ENCODE measurements around the gene KIAA1958. TPM values are rescaled to one million over a fixed set of nuclear protein-coding genes. Genes with fewer than 3 reads are reported as not detected.
A peak's percentile ranks its signal among the peaks of the same experiment; 100 is the strongest.
"Not testable (repeated sequence)": the region's sequence is repeated elsewhere in the genome, so short reads cannot be mapped to it uniquely, and the experiment has no call there.

Gene KIAA1958
- total RNA-seq, 1 experiment from 2014 or later = 7.0 TPM

DNA sequence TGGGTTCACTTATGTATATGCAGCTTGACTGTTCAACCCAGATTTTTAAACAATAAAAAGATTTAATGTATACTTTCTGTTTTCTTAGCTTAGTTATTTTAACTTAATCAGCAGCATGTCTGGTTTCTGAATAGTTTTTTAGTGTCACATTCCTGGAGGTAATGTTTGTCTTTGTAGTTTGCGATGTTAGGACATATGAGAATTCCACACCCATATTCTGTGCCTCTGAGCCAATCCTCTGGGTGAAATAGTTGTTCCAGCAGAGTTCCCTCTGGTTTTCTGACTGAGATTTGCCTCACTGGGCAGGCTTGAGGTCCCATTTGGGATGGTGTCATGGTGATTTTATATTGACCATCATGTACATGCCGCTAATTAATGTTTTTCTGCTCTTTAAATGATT lies 182.7 kb downstream of the KIAA1958 start:
- in situ Hi-C loops (cut with HindIII; ENCODE audit: low pct_unique_long_range_greater_than_20kb, low sequenced_read_pairs) = no loop called here
- DNase-seq (ENCODE audit: low read depth) = no peak

DNA sequence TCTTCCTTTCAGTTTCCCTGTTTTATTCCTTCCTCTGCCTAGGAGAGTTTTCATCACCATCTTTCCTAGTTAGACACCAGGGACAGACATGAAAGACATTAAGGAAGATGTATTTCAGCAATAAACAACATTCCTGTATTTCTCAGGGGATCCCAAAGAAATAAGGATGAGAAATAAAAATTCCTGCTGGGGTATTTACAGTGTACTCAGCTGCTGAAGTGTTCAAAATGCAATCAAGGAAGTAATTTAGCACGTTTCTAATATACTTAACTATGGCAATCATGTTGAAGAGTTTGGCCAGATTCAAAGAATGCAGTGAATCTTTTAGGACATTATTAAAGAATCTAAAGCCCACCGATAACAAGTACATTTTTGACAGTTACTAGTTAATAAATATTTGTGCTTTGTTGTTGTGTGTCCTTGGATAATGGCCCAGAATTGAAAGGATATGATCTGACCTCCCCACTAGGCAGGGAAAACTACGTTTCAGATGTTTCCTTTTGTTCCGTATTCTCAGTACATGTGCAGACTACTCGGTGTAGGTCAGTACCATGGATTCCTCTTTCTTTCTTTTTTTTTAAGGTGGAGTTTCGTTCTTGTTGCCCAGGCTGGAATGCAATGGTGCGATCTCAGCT lies 184.5 kb downstream of the KIAA1958 start:
- in situ Hi-C loops (cut with HindIII; ENCODE audit: low pct_unique_long_range_greater_than_20kb, low sequenced_read_pairs) = no loop called here
- no peak for DNase-seq (ENCODE audit: low read depth)

DNA sequence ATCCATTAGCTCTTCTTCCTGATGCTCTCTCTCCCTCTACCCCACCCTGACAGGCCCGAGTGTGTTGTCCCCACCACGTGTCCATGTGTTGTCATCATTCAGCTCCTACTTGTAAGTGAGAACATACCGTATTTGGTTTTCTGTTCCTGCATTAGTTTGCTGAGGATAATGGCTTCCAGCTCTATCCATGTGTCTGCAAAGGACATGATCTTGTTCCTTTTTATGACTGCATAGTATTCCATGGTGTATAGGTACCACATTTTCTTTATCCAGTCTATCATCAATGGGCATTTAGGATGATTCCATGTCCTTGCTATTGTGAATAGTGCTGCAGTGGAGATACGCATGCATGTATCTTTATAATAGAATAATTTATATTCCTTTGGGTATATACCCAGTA lies 186.6 kb downstream of the KIAA1958 start:
- DNase-seq (ENCODE audit: low read depth); in situ Hi-C loops (cut with HindIII; ENCODE audit: low pct_unique_long_range_greater_than_20kb, low sequenced_read_pairs): not testable (repeated sequence)

DNA sequence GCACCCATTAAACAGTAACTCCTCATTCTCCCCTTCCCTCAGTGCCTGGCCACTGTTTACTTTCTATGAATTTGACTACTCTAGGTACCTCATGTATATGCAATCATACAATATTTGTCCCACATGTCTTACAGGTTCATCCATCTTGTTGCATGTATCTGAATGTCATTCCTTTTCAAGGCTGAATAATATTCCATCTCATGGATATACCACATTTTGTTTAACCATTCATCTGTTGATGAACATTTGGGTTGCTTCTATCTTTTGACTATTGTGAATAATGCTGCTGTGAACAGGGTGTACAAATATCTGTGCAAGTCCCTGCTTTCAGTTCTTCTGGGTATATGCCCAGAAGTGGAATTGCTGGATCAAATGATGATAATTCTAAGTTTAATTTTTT lies 190.4 kb downstream of the KIAA1958 start:
- in situ Hi-C loops (cut with HindIII; ENCODE audit: low pct_unique_long_range_greater_than_20kb, low sequenced_read_pairs) = no loop called here
- DNase-seq (ENCODE audit: low read depth) = no peak

DNA sequence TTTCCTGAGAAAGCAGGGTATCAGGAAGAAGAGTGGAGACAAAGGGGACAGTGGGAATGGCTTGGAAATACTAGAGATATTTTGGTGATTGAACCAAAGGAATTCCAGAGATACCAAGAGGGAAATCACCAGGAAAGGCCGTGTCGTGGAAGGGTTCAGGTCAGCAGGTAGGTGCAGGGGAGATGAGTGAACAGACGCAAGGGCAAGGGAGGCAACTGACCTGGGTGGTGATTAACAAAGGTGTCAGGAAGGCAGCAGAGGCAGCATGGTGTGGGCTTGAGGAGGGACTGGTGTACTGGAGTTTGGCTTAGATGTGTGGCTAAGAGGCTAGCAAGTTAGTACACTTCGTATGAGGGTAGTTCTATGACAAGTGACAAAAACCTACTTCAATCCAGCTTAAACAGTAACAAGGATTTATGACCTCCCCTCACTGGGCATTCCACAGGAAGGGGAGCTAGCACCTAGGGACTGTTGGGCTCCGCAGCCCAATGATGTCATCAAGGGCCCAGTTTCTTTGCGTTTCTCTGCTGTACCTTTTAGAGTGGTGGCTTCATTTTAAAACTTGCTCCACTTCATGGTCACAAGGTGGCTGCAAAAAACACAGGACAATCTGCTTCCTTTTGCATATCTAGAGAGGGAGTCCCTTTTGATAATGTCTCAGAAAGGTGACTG lies 194.2 kb downstream of the KIAA1958 start:
- in situ Hi-C loops (cut with HindIII; ENCODE audit: low pct_unique_long_range_greater_than_20kb, low sequenced_read_pairs) = no loop called here
- no peak for DNase-seq (ENCODE audit: low read depth)

DNA sequence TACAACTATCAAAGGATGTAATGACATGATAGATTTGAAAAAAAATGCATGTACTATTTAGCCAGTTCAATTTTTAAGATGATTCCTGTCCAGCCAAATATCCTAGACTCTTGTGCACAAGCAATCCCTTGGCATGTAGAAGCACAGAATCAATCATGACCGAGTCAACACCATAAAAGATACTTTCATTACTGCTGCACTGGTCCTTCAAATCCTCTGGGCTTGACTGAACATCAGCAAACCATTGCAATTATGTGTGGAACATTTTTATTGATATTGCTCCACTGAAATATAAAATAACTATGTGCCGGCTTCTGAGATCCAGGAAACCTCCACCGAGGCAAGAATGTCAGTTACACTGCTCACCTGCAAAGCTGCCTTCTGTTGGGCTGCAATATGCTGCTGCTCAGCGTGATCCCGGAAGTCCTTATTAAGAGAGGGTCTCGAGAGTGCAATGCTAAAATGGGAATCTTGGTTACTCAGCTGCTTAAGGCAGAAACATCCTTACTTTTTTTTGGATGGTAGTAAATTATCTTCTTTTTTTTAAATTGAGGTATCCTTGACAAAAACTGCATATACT lies 202.6 kb downstream of the KIAA1958 start:
- in situ Hi-C loops (cut with HindIII; ENCODE audit: low pct_unique_long_range_greater_than_20kb, low sequenced_read_pairs) = no loop called here
- DNase-seq (ENCODE audit: low read depth) = no peak

DNA sequence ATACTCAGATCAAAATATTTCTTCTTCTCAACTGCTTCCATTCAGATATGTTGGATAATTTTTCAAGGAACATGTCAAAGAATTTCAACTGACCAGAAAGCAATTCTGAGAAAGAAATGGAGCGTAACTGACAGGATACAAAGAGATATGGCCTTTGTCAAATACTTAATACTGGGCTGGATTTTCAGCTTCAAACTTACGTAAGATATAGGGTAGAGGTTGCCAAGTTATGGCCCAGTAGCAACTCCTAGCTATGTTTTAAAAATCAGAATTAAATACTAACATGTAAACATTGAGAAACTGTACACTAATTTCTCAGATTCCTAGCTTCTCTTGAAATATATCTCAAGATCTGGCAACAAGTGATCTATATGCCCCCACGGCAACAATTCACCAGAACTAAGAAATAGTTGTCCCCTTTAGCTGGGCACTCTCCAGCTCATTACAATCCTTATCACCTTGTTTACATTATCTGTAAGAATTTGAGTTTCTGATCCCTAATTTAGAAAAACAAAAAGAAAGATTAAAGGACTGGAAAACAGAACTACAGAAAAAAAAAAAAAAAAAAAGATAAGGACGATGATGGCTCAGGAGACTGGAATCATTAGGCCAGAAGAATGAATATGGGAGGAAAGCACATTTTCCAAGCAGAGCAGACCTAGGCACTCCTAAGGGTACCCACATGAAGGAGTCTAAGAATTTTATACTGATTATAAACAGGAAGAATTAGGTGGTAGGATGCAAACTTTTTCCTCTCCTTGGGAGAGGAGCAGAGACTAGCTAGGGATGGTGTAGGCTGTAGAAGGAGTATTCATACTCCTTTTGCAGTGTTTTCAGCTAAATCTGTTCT lies 208.3 kb downstream of the KIAA1958 start:
- no peak for DNase-seq (ENCODE audit: low read depth)
- in situ Hi-C loops (cut with HindIII; ENCODE audit: low pct_unique_long_range_greater_than_20kb, low sequenced_read_pairs) = no loop called here

DNA sequence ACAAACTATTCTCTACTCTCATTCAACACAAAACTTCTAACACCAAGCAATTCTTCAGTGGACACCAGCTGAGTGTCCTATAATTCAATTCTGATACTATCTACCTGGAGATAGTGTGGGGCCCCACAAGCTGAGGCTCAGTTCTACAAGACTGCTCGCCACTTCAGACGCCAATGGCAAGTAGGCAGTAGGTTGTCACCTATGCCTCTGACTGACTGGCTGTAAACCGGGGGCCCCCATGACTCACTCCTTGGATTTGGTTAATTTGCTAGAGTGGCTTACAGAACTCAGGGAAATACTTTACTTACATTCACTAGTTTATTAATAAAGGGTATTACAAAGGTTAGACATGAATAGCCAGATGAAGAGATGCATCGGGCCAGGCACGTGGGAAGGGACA lies 209.8 kb downstream of the KIAA1958 start:
- in situ Hi-C loops (cut with HindIII; ENCODE audit: low pct_unique_long_range_greater_than_20kb, low sequenced_read_pairs) = no loop called here
- no peak for DNase-seq (ENCODE audit: low read depth)

DNA sequence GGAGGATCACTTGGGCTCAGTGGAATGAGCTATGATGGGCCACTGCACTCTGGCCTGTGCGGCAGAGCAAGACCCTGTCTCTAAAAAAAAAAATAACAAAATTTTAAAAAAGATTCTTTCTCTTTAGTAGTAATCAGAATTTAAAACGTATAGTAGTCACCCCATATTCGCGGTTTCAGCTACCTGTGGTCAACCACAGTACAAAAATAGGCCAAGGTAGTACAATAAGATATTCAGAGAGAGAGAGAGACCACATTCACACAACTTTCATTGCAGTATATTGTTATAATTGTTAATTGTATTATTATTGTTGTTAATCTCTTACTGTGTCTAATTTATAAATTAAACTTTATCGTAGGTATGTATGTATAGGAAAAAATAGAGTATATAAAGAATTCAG lies 212.6 kb downstream of the KIAA1958 start:
- in situ Hi-C loops (cut with HindIII; ENCODE audit: low pct_unique_long_range_greater_than_20kb, low sequenced_read_pairs) = no loop called here
- DNase-seq (ENCODE audit: low read depth) = no peak

DNA sequence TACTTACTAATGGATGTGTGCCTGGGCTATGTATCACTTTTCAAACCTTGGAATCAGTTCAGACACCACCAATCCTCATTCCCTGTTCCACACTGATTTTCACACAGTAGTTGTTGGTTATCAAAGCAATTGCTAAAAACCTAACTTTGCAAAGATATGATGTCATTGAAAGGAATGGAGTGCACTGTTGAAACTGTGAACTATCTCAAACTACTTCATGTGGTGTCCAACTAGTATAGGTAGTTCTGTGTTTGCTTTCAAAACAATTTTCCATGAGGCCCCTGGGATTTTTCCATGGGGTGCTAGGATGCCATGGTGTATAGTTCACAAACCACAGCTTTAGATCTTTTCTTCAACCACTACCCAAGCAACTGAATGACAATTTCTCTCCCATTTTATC lies 213.5 kb downstream of the KIAA1958 start:
- no peak for DNase-seq (ENCODE audit: low read depth)
- in situ Hi-C loops (cut with HindIII; ENCODE audit: low pct_unique_long_range_greater_than_20kb, low sequenced_read_pairs) = no loop called here

DNA sequence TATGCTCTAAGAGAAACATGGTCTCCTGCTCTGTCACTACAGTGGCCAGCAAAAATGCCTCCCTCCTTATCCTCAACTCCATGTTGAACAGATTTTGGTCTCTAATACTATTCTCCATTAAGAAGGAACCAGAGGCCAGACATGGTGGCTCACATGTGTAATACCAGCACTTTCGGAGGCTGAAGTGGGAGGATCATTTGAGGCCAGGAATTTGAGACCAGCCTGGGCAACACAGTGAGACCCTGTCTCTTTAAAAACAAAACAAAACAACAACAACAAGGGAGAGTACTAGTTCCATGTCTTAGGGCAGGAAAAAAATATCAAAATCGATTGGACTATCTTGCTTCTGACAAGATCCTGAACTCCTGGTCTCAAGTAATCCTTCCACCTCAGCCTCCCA lies 216.7 kb downstream of the KIAA1958 start:
- DNase-seq (ENCODE audit: low read depth) = no peak
- in situ Hi-C loops (cut with HindIII; ENCODE audit: low pct_unique_long_range_greater_than_20kb, low sequenced_read_pairs) = no loop called here

DNA sequence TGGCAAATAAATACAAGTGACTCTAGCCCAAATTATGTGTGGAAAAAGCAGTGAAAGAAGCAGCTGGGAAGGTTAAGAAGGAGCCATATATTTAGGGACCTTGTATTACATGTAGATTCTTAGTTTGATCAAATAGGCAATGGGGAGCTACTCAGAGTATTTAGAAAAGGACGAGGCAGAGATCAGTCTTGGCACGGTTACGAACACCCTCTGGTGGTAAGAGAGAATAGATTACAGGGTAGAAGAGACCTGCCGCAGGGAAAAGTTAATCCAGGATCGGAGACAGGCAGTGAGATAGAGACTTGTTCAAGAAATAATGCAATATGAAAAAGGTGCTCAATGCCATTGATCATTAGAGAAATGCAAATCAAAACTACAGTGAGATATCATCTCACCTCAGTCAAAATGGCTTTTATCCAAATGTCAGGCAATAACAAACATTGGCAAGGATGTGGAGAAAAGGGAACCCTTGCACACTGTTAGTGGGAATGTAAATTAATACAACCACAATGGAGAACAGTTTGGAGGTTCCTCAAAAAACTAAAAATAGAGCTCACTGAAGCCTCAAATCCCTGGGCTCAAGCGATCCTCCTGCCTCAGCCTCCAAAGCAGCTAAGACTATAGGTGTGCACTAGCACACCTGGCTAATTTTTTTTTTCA lies 219.3 kb downstream of the KIAA1958 start:
- no peak for DNase-seq (ENCODE audit: low read depth)
- in situ Hi-C loops (cut with HindIII; ENCODE audit: low pct_unique_long_range_greater_than_20kb, low sequenced_read_pairs) = no loop called here

DNA sequence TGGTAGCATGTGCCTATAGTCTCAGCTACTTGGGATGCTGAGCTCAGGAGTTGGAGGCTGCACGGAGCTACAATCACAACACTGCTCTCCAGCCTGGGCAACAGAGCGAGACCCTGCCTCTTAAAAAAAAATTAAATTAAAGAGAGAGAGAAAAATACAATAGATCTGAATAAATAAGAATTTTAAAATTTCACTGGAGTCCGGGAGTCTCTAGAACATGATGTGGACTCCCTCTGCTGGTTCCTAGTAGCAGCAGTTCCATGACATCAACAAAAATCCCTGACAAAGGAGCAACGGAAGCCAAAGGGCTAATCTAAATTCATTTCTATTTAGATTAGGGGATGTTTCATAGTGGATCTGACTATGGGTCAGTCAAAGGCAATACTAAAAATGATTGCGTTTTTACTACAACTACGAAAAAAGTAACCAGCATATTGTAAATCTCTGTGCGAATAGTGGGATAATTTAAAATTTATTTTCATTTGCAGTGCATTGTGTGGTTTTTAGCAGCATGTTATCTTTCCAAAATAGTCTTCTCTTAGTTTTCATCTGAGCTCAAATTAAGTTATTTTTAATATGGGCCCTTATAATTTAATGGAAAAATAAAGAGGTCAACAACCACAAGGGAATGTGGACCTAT lies 224.5 kb downstream of the KIAA1958 start:
- DNase-seq (ENCODE audit: low read depth) = peak; percentile 31
- in situ Hi-C loops (cut with HindIII; ENCODE audit: low pct_unique_long_range_greater_than_20kb, low sequenced_read_pairs) = no loop called here

DNA sequence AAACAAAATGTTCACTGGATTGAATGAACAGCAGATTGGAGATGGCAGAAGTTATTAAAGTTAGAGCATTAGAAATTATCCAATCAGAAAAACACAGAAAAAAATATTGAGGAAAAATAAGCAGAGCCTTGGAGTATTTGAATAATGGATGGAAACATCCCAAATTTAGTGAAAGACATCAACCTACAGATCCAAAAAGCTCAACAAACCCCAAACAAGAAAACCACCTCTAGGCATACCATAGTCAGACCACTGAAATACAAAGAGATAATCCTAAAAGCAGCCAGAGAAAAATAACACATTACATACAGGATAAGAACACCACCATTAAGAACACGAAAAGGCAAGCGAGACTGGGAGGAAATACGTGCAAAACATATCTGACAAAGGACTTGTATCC lies 226.1 kb downstream of the KIAA1958 start:
- DNase-seq (ENCODE audit: low read depth) = no peak
- in situ Hi-C loops (cut with HindIII; ENCODE audit: low pct_unique_long_range_greater_than_20kb, low sequenced_read_pairs) = no loop called here

DNA sequence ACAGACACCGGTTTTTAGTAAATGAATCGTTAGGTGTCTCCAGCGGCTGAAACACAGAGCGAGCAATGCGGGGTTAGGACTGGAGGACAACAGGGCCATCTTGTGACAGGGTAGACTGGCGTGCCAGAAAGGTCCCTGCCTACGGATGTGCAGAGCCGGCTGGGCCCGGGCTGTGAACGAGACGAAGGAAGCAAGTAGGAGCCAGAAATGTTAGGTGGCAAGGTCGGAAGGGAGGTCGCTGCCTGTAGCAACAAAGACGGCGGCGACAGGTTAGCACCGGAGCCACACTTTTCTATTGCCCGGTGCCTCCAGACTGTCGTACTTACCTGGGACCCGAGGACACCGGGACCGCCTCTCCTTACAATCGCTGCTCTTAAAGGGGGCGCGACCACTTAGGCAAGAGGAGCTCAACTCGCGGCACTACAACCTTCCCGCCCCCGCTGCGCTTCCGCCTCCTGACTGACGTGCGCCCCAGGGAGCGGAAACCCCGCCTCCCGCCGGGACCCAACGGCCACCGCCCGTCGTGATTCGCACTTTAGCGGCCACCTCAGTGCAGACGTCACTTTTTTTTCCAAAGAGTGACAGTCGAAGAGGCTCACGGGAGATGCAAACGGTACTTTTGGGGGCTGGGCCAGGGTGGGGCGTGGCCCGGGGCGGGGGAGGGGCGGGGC lies 231.2 kb downstream of the KIAA1958 start, which contains the start of gene INIP:
Gene INIP (minus strand): TSS at position 457 of the 671 bp plus-strand sequence. CDS start 1,632 bp downstream, outside the sequence.
- in situ Hi-C loops (cut with HindIII; ENCODE audit: low pct_unique_long_range_greater_than_20kb, low sequenced_read_pairs) = no loop called here
- DNase-seq (ENCODE audit: low read depth) = peak; percentile 95

Data from Caki2 (cell line).